IPS-NIHi7 (cell line): ENCODE data around the gene ACSS1.

ENCODE experiments used
- DNase-seq: peaks from one replicate; pipeline ENCODE4 v3.0.0; 2012; ENCODE audit warnings: mixed read lengths; ENCODE audit errors: extremely low spot score

The ACSS1 gene

GRCh38 chr20:25058051-25058846 is at the start of gene ACSS1:
Gene ACSS1 (minus strand): TSS chr20:25058139. CDS start chr20:25058102, 37 bp downstream.
- peak; percentile 44 for DNase-seq

- no peak for DNase-seq
Observed at GRCh38 chr20:25103526-25103925, 45.6 kb upstream of the ACSS1 start.

- DNase-seq = no peak
Observed at GRCh38 chr20:25100914-25101313, 43.0 kb upstream of the ACSS1 start.

GRCh38 chr20:25099601-25100140 is 41.7 kb upstream of the ACSS1 start:
- no peak for DNase-seq

GRCh38 chr20:25097498-25097897 is 39.6 kb upstream of the ACSS1 start:
- no peak for DNase-seq

- no peak for DNase-seq
Observed at GRCh38 chr20:25090492-25091429, 32.8 kb upstream of the ACSS1 start.

GRCh38 chr20:25089662-25090061 is 31.7 kb upstream of the ACSS1 start:
- no peak for DNase-seq

- DNase-seq = no peak
Observed at GRCh38 chr20:25089096-25089495, 31.2 kb upstream of the ACSS1 start.

- DNase-seq = no peak
Observed at GRCh38 chr20:25088267-25088666, 30.3 kb upstream of the ACSS1 start.

GRCh38 chr20:25087186-25087929 is 29.4 kb upstream of the ACSS1 start:
- DNase-seq = no peak

- no peak for DNase-seq
Observed at GRCh38 chr20:25085756-25086495, 28.0 kb upstream of the ACSS1 start.

GRCh38 chr20:25084626-25085187 is 26.8 kb upstream of the ACSS1 start:
- peak; percentile 58 for DNase-seq

- DNase-seq = peak; percentile 61
Observed at GRCh38 chr20:25083773-25084625, 26.1 kb upstream of the ACSS1 start.

- no peak for DNase-seq
Observed at GRCh38 chr20:25083141-25083772, 25.3 kb upstream of the ACSS1 start.

- no peak for DNase-seq
Observed at GRCh38 chr20:25082498-25082873, 24.5 kb upstream of the ACSS1 start.

- no peak for DNase-seq
Observed at GRCh38 chr20:25081730-25082497, 24.0 kb upstream of the ACSS1 start, which contains the start of gene VSX1. Gene VSX1 (minus strand): TSS chr20:25082141. CDS start chr20:25082096, 45 bp downstream.

- peak; percentile 87 for DNase-seq
Observed at GRCh38 chr20:25081065-25081729, 23.3 kb upstream of the ACSS1 start.

- DNase-seq = no peak
Observed at GRCh38 chr20:25079171-25079570, 21.2 kb upstream of the ACSS1 start.
